GM15510 (cell line): ENCODE results near the gene MSI2.

Source experiments
- POLR2A ChIP-seq: IDR thresholded peaks from 3 replicates; pipeline ENCODE4 v1.6.1; 2011; ENCODE audit warnings: borderline replicate concordance; ENCODE audit not compliant: insufficient read length; ENCODE audit errors: extremely low read depth

MSI2 gene

DNA sequence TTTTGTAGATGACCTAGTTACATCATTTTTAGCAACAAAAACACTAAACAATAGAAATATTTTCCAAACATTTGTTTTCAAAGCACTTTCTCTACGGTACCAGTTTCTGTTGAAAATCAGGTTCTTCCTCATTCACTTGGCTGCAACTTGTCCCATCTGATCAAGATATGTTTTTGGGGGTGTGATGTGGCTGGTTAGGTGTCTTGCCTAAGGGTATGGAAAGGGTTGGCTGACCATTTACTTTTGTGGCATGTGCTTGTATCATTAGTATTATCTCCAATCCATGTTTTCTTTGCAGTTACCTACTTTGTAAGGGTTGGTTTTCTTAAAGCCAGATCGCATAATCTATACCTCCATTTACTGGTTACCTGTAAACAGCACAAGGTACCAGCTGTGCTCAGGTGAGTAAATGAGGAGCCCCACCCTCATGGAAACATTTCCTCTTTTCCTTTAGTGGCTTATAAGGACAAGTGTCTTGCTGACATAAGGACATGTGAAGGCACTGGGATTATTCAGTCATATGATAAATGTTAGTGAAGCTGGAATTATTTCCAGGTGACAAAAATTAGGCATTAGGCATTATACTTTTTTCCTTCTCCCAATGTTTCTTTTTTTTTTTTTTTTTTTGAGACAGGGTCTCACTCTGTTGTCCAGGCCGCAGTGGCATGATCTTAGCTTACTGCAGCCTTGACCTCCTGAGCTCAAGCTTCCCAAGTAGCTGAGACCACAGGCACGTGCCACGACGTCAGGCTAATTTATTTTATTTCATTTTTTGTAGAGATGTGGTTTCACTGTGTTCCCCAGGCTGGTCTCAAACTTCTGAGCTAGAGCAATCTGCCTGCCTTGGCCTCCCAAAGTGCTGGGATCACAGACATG, 326.8 kb downstream of the MSI2 start:
- TF ChIP-seq POLR2A, result no peak

DNA sequence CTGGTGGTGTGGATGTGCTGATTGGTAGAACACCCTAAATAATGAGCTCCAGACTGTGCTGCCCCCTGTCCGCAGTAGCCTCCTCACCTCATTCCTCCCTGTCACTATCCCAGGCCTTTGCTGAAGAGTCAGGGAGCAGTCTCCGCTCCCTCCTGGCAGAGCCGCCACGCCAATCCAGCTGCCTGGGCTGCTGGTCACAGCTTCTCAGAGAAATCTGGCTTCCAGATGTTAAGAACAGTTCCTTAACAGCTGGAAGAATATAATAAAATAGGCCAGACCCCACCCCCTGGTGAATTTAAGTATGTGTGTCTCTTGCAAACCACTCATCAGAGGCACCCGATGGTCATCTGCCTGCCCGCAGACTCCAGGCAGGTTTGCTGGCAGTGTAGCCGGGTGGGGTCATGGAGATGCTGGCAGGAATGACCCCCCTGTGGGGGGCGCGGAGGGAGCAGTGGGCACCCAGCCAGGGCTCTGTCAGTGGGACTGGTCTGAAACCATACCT, 327.8 kb downstream of the MSI2 start:
- no peak for TF ChIP-seq POLR2A

- TF ChIP-seq POLR2A, result no peak
Observed at GRCh38 chr17:57585341-57586195, 329.2 kb downstream of the MSI2 start.

DNA sequence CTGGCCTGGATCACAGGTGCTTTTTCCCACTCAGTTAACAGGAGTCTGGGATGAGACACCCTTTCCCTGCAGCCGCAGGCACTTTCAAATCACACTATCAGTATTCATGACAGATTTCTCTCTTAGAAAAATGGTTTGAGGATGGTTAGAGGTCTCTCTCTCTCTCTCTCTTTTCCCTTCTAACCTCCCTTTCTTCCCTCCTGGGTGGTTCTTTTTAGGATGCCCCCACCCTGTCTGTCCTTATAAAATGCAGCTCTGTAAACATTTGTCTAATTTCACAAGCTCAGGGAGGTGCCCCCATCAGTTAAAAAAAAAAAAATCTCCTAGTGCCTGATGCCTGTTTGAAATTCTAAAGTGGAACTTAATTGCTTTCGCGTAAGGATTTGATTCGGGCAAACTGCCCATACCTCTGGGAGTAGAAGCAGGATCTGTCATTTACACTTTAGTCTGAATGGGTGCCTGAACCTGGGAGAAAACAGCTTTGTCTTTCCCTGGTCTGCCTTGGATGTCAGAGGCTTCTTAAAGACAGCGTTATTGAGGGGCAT, 329.9 kb downstream of the MSI2 start:
- no peak for TF ChIP-seq POLR2A

GRCh38 chr17:57586742-57587141, 330.4 kb downstream of the MSI2 start:
- no peak for TF ChIP-seq POLR2A

DNA sequence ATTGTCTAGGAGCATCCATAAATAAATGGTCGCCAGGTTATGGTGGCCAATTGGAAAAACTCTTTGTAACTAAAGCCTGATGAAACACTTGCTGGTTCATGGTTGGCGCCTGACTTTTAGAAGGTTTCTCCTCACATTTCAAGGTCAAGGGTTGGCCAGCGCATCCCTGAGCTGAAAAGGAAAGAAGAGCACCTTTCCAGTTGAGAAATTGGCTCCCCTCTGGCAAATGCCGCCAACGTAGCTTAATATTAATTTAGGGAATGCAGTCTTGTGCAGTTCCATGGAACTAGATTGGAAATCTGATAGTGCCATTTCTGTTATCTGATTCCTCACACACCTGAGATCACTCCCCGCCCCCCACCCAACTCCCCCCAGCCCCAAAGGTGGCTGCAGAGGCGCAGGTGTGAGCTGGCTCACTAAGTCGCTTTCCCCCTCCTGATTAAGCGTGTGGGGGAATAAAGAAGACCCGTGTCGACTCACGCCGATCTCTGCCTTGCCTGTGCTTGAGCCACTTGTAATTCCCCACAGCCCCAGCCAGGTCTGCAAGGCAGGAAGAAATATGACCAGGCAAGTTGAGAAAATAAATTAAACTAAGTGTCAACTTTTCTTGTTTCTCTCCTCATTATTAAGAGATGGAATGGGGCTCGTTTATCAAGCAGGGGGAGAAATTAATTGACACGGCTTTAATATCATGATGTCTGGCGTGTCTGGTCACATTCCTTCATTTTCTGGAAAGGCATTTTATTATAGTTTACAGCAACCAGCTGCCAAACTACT, 331.1 kb downstream of the MSI2 start:
- TF ChIP-seq POLR2A, result no peak

- no peak for TF ChIP-seq POLR2A
Observed at GRCh38 chr17:57588086-57588485, 331.8 kb downstream of the MSI2 start.

DNA sequence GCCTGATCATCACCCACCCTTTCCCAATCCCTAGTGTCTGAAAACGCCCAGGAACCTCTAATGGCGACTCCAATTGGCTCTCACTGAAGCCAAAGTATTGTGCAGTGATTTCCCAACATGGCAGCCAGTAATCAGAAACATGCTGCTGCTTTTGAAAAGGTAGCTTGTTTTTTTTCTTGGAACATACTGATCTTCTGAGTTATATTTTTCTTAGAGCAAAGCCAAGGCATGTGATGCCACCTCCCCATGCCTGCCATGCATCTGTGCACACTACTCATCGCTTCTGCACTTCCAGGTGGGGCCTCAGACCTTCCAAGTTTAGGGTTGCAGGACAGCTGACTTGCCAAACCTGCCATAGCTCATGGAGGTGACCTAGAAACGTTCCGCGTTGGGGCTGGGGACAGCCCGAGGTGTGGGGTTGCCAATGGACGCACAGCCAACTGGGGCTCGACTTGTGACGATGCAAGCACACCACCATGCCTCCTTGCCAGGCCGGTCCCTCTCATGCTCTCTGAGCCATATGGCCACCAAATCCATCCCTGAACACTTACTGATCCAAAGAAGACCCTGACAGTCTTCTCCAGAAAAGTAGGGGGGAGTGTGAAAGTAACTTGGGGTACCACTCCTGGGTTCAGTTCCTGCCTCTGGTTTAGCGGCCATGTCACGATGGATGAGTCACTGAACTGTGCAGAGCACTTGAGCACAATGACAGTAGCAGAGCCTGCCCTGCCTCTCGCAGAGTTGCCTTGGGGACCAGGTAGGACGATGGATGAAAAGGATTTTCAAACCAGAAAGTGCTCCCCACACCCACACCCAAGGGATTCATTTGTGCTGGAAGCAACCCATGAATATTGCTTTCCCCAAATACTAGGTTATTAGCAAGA, 333.1 kb downstream of the MSI2 start:
- TF ChIP-seq POLR2A, result no peak

DNA sequence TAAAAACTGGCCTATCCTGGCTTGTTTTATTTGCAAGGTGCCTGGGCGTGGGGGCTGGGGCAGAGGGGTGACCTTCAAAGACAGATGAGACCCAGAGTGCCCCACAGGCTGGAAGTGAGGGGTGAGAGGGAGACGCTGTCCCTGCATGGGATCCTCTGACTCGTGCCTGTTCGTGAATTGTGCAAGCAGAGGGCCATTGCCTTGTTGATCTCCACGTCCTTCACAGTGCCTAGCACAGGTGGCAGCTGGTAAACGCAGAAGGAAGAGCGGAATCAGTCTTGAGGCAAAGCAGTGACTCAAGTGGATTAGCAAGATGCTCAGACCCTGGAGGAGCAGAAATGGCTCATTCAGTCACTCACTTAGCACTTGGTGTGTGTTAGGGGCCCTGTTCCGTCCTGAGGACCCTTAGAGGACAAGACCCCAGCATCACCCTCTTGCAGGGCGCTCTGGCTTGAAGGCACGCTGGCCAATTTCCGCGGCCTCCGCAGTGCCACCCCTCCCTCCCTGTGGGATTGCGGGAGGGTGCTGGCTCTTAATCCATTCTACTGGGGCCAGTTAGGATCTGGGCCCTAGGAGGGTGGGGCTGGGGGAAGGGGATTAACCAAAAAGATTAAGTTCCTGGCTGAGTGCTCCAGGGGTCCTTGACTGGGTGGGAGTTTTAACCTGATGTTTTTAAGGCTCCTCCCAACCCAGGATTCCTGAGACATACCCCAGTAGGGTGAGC, 337.6 kb downstream of the MSI2 start:
- no peak for TF ChIP-seq POLR2A

DNA sequence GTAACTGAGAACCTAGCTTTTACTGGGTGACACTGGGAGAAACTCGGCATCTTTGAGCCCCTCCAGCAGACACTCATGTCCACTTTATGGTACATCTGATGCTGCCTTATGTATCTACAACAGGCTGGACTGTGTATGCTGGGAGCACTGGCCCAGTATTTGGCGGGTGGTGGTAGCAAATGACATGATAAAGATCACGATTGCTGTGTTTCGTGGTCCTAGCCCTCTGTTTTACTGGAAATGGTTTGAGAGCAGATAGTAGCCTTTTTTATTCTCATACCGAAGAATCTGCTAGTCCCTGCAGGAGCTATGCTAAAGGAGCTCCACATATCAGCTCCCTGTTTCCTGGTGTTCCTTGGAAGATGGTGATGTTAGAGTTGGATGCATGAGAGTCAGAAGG, 338.4 kb downstream of the MSI2 start:
- no peak for TF ChIP-seq POLR2A

DNA sequence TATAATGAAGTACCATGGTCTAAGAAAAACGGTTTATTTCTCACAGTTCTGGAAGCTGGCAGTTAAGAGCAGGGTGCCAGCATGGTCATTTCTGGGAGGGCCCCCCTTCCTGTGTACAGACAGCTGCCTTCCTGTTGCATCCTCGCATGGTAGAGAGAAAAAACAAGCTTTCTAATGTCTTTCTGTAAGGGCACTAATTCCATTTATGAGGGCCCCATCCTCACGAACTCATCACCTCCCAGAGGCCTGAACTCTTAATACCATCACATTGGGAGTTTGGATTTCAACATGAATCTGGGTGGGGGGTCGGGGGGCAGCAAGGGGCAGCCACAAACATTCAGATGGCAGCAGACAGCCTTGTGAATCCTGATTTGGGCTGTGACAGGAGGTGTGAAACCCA, 339.1 kb downstream of the MSI2 start:
- TF ChIP-seq POLR2A, result no peak

DNA sequence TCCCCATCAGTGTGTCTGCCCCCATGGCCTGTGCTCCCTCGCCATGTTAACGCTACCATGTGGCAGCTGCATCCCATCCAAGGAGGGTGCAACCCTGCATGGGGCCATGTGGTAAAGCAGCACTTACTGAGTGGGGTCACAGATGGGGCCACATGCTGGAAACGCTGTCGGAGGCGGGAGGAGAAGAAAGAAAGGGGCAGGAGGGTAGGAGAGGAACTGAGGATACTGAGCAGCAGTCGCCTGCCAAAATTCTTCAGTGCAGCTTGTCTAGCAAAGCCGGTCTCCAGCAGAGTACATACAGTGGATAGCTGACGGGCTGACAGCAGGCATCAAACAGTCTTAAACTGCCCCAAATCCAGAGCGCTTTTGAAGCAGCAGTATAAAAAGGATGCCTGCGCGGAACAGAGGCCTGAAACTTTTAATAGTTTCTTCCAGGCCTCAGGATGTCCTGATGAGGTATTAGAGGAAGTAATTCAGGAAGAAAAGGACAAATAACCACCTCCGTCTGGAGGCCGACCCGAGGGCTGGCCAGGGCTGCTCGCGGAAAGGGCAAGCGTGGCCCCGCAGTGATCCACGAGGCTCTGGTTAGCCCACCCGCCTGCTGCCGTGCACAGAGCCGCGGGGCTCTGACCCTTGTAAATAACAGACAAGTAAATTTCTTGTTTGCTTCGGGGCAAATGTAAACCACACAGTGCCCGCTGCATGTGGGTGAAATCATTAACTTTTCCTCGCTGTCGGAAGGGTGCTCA, 339.8 kb downstream of the MSI2 start:
- no peak for TF ChIP-seq POLR2A
